ENCODE data around the gene PARD3B.

PARD3B gene

GRCh38 chr2:204590063-204590462 is 44.8 kb downstream of the PARD3B start:
- DNase-seq (ENCODE audit: low spot score), result no peak
- ChIA-PET POLR2A (ENCODE audit: low non-redundant PET) (no interaction called here), CTCF (no interaction called here)
- TF ChIP-seq, protein P1, sequence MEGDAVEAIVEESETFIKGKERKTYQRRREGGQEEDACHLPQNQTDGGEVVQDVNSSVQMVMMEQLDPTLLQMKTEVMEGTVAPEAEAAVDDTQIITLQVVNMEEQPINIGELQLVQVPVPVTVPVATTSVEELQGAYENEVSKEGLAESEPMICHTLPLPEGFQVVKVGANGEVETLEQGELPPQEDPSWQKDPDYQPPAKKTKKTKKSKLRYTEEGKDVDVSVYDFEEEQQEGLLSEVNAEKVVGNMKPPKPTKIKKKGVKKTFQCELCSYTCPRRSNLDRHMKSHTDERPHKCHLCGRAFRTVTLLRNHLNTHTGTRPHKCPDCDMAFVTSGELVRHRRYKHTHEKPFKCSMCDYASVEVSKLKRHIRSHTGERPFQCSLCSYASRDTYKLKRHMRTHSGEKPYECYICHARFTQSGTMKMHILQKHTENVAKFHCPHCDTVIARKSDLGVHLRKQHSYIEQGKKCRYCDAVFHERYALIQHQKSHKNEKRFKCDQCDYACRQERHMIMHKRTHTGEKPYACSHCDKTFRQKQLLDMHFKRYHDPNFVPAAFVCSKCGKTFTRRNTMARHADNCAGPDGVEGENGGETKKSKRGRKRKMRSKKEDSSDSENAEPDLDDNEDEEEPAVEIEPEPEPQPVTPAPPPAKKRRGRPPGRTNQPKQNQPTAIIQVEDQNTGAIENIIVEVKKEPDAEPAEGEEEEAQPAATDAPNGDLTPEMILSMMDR (conservative IDR thresholded peaks at IDR 0.05; ENCODE audit: low read depth), result no peak
- H3K27ac ChIP-seq, result no peak overlapping the region

DNA sequence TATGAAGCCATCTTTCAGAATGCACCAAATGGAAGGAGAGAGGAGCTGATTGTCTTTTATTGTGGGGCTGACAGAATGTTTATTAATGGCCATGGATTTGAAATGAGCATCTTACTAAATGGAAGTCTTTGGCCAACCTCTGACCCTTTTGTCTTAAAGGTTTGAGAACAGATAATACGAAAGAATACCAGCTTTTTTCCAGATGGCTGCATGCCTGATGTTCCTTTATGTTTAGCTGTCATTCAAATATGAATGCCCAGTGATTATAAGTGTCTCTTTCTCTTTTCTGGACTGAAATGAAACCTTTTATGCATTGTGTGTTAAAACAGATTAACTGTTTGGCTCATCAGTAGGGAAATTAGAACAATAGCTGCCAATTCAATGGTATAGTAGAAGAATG is 46.0 kb downstream of the PARD3B start:
- ChIA-PET CTCF (interaction anchor here (0.6 kb wide), 1 partner anchor 22 kb away, joined by 4 read pairs; no protein-coding TSS in a partner anchor), POLR2A (ENCODE audit: low non-redundant PET) (no interaction called here)
- TF ChIP-seq, protein P1 (conservative IDR thresholded peaks at IDR 0.05; ENCODE audit: low read depth), result no peak
- no peak for DNase-seq (ENCODE audit: low spot score)
- H3K27ac ChIP-seq, result no peak overlapping the region

- TF ChIP-seq, protein P1 (conservative IDR thresholded peaks at IDR 0.05; ENCODE audit: low read depth), result no peak
- ChIA-PET CTCF (no interaction called here), POLR2A (ENCODE audit: low non-redundant PET) (no interaction called here)
- no peak overlapping the region for H3K27ac ChIP-seq
- DNase-seq (ENCODE audit: low spot score), result no peak
These were observed 58.8 kb downstream of the PARD3B start for GRCh38 chr2:204604061-204604460.

GRCh38 chr2:204608237-204608939 is 63.1 kb downstream of the PARD3B start:
- no peak for DNase-seq (ENCODE audit: low spot score)
- TF ChIP-seq, protein P1 (conservative IDR thresholded peaks at IDR 0.05; ENCODE audit: low read depth), result no peak
- CTCF ChIA-PET, result no interaction called here
- POLR2A ChIA-PET (ENCODE audit: low non-redundant PET), result no interaction called here
- no peak overlapping the region for H3K27ac ChIP-seq

- no peak for DNase-seq (ENCODE audit: low spot score)
- POLR2A ChIA-PET (ENCODE audit: low non-redundant PET), result no interaction called here
- H3K27ac ChIP-seq, result no peak overlapping the region
- CTCF ChIA-PET, result no interaction called here
- TF ChIP-seq, protein P1 (conservative IDR thresholded peaks at IDR 0.05; ENCODE audit: low read depth), result no peak
These were observed 65.8 kb downstream of the PARD3B start for GRCh38 chr2:204611017-204611631.

GRCh38 chr2:204611764-204612163 is 66.5 kb downstream of the PARD3B start:
- POLR2A ChIA-PET (ENCODE audit: low non-redundant PET), result no interaction called here

More at GRCh38 chr2:204611764-204612163, 66.5 kb downstream of the PARD3B start:
- no peak for DNase-seq (ENCODE audit: low spot score)
- TF ChIP-seq, protein P1 (conservative IDR thresholded peaks at IDR 0.05; ENCODE audit: low read depth), result no peak
- no peak overlapping the region for H3K27ac ChIP-seq
- CTCF ChIA-PET, result no interaction called here

Measured in RWPE1 (cell line).